Peyer's patch (tissue), 4 donors: Measurements from ENCODE around the gene FAM83G. TPM values are rescaled to one million over a fixed set of nuclear protein-coding genes. Genes with fewer than 3 reads are reported as not detected.

Experiments used
- DNase-seq, 3 donors: peaks; one replicate each; pipeline ENCODE4 v3.0.0-alpha.2; 2017 to 2019
- H3K27ac ChIP-seq, 4 donors: fragments of 200-600 bp; sonication (generic); one replicate each; pipeline ENCODE4 v1.5.1; 2016 to 2019
- H3K27me3 ChIP-seq, 2 donors: fragments of 200-600 bp; sonication (generic); one replicate each; pipeline ENCODE4 v1.5.1; 2019
- H3K36me3 ChIP-seq, 3 donors: fragments of 200-600 bp; sonication (generic); one replicate each; pipeline ENCODE4 v1.5.1; 2016 to 2019
- H3K4me1 ChIP-seq, 4 donors: fragments of 200-600 bp; sonication (generic); one replicate each; pipeline ENCODE4 v1.5.1; 2016 to 2019
- H3K4me3 ChIP-seq, 4 donors: fragments of 200-600 bp; sonication (generic); 1 replicate in 3 of 4; 2 replicates in 1 of 4; pipeline ENCODE4 v1.5.1; 2016 to 2019; ENCODE audit warnings: mild to moderate bottlenecking in 1 of 4
- H3K9me3 ChIP-seq, 4 donors: fragments of 200-600 bp; sonication (generic); one replicate each; pipeline ENCODE4 v1.5.1; 2016 to 2019; ENCODE audit warnings: mild to moderate bottlenecking in 1 of 4
- CTCF ChIP-seq, 6 experiments: fragments of 450-650 bp in 4 of 6; fragments of 200-600 bp in 2 of 6; sonication (generic) in 1 of 6; IDR thresholded peaks; one replicate each; pipeline ENCODE4 v1.5.1; 2017 to 2019; ENCODE audit warnings: antibody characterized with exemption in 6 of 6, mild to moderate bottlenecking in 3 of 6, moderate library complexity in 1 of 6
- POLR2A ChIP-seq, 2 donors: fragments of 450-650 bp; IDR thresholded peaks; one replicate each; pipeline ENCODE4 v1.5.1; 2017; ENCODE audit warnings: antibody characterized with exemption in 2 of 2, mild to moderate bottlenecking in 2 of 2, moderate library complexity in 2 of 2
- total RNA-seq, 4 donors: library from RNA; depleted of rRNA; stranded (reverse); fragments of >200 nt; gene quantifications; one replicate each; pipeline ENCODE4 v1.1.0, GENCODE V29; 2016

The FAM83G gene
- total RNA-seq, 4 donors from 2014 or later = 9.9 to 48.4 (median 37.4) TPM

- no peaks in the 10 kb centered on the region for H3K9me3 ChIP-seq
- H3K4me3 ChIP-seq = no peak overlapping the region
- peaks cover 0 to 4% (median 0%) of the 10 kb centered on the region in 3 donors for H3K36me3 ChIP-seq
- no peak for DNase-seq
- H3K4me1 ChIP-seq = peaks cover 2 to 28% (median 15%) of the 10 kb centered on the region in 4 donors
- peak overlapping the region in 1 of 4 donors; percentile 16 for H3K27ac ChIP-seq
- H3K27me3 ChIP-seq = no peaks in the 10 kb centered on the region
- TF ChIP-seq CTCF (IDR thresholded peaks at IDR 0.05) (no peak), POLR2A (IDR thresholded peaks at IDR 0.05) (no peak)
Measured at GRCh38 chr17:18993905-18994526, 10.5 kb downstream of the FAM83G start.

GRCh38 chr17:18992454-18993130, 12.0 kb downstream of the FAM83G start:
- Histone ChIP-seq H3K27me3 (no peaks in the 10 kb centered on the region), H3K36me3 (peaks cover 0 to 10% (median 0%) of the 10 kb centered on the region in 3 donors), H3K27ac (no peak overlapping the region), H3K4me3 (no peak overlapping the region), H3K9me3 (no peaks in the 10 kb centered on the region), H3K4me1 (peaks cover 10 to 35% (median 15%) of the 10 kb centered on the region in 4 donors)
- TF ChIP-seq POLR2A (IDR thresholded peaks at IDR 0.05) (no peak), CTCF (IDR thresholded peaks at IDR 0.05) (no peak)
- DNase-seq = peak in 2 of 3 donors; percentile 85 to 86

GRCh38 chr17:18991531-18992315, 12.8 kb downstream of the FAM83G start:
- Histone ChIP-seq H3K4me3 (no peak overlapping the region), H3K9me3 (no peaks in the 10 kb centered on the region), H3K4me1 (peaks cover 10 to 37% (median 15%) of the 10 kb centered on the region in 4 donors), H3K27ac (no peak overlapping the region), H3K27me3 (no peaks in the 10 kb centered on the region), H3K36me3 (peaks cover 0 to 19% (median 0%) of the 10 kb centered on the region in 3 donors)
- no peak for DNase-seq
- TF ChIP-seq POLR2A (IDR thresholded peaks at IDR 0.05) (no peak), CTCF (IDR thresholded peaks at IDR 0.05) (no peak)

- no peaks in the 10 kb centered on the region for H3K27me3 ChIP-seq
- H3K9me3 ChIP-seq = no peaks in the 10 kb centered on the region
- H3K4me3 ChIP-seq = no peak overlapping the region
- no peak for DNase-seq
- TF ChIP-seq CTCF (IDR thresholded peaks at IDR 0.05) (no peak), POLR2A (IDR thresholded peaks at IDR 0.05) (no peak)
- peaks cover 0 to 27% (median 0%) of the 10 kb centered on the region in 3 donors for H3K36me3 ChIP-seq
- no peak overlapping the region for H3K27ac ChIP-seq
- H3K4me1 ChIP-seq = peaks cover 10 to 37% (median 15%) of the 10 kb centered on the region in 4 donors
Measured at GRCh38 chr17:18990331-18990730, 14.2 kb downstream of the FAM83G start.

GRCh38 chr17:18988546-18989173, 15.9 kb downstream of the FAM83G start:
- no peak overlapping the region for H3K4me3 ChIP-seq
- peak in 2 of 3 donors; percentile 90 to 92 for DNase-seq
- H3K27ac ChIP-seq = peak overlapping the region in 3 of 4 donors; percentile 43 to 92 (median 81)
- H3K36me3 ChIP-seq = peaks cover 0 to 32% (median 0%) of the 10 kb centered on the region in 3 donors
- H3K9me3 ChIP-seq = no peaks in the 10 kb centered on the region
- H3K27me3 ChIP-seq = no peaks in the 10 kb centered on the region
- TF ChIP-seq CTCF (IDR thresholded peaks at IDR 0.05) (peak in 1 of 6 experiments; percentile 1), POLR2A (IDR thresholded peaks at IDR 0.05) (no peak)
- peaks cover 10 to 28% (median 12%) of the 10 kb centered on the region in 4 donors for H3K4me1 ChIP-seq
